GM18909 (cell line): ENCODE data around the gene CCDC8.
"Not testable (repeated sequence)": the region's sequence is repeated elsewhere in the genome, so short reads cannot be mapped to it uniquely, and the experiment has no call there.

Experiments used
- ATAC-seq: cut with Tn5 transposase; IDR thresholded peaks from one replicate; pipeline ENCODE4 v1.9.1; 2021; ENCODE audit warnings: mild to moderate bottlenecking; ENCODE audit not compliant: unreplicated experiment, poor library complexity

Gene CCDC8

GRCh38 chr19:46384396-46384795 lies 29.0 kb downstream of the CCDC8 start:
- ATAC-seq: no peak

GRCh38 chr19:46383846-46384245 lies 29.5 kb downstream of the CCDC8 start:
- no peak for ATAC-seq

- ATAC-seq: no peak
These were observed 30.1 kb downstream of the CCDC8 start for GRCh38 chr19:46383171-46383815.

- no peak for ATAC-seq
These were observed 31.5 kb downstream of the CCDC8 start for GRCh38 chr19:46381756-46382345.

- ATAC-seq: no peak
These were observed 32.0 kb downstream of the CCDC8 start for GRCh38 chr19:46381346-46381745.

GRCh38 chr19:46380690-46381089 lies 32.7 kb downstream of the CCDC8 start:
- ATAC-seq: no peak

GRCh38 chr19:46378268-46378667 lies 35.1 kb downstream of the CCDC8 start:
- ATAC-seq: no peak

- no peak for ATAC-seq
These were observed 36.9 kb downstream of the CCDC8 start for GRCh38 chr19:46376241-46377153.

- not testable (repeated sequence) for ATAC-seq
These were observed 37.8 kb downstream of the CCDC8 start for GRCh38 chr19:46375476-46376067.

GRCh38 chr19:46374536-46375475 lies 38.6 kb downstream of the CCDC8 start:
- no peak for ATAC-seq

- ATAC-seq: no peak
These were observed 39.6 kb downstream of the CCDC8 start for GRCh38 chr19:46373491-46374359.

GRCh38 chr19:46372901-46373490 lies 40.4 kb downstream of the CCDC8 start:
- ATAC-seq: no peak

- ATAC-seq: no peak
These were observed 41.9 kb downstream of the CCDC8 start for GRCh38 chr19:46371371-46371901.

- ATAC-seq: no peak
These were observed 43.5 kb downstream of the CCDC8 start for GRCh38 chr19:46369817-46370216.

- ATAC-seq: no peak
These were observed 45.2 kb downstream of the CCDC8 start for GRCh38 chr19:46368116-46368515.

GRCh38 chr19:46367426-46367825 lies 45.9 kb downstream of the CCDC8 start:
- no peak for ATAC-seq

GRCh38 chr19:46366620-46367292 lies 46.6 kb downstream of the CCDC8 start:
- ATAC-seq: no peak

GRCh38 chr19:46365561-46365960 lies 47.8 kb downstream of the CCDC8 start:
- ATAC-seq: no peak
